HG02840 (cell line): ENCODE measurements around the gene KCNIP1.

Experiments used
- ATAC-seq: cut with Tn5 transposase; IDR thresholded peaks from one replicate; pipeline ENCODE4 v1.9.1; 2021; ENCODE audit warnings: mild to moderate bottlenecking, moderate library complexity, moderate number of reproducible peaks; ENCODE audit not compliant: unreplicated experiment, low FRiP score

The KCNIP1 gene

GRCh38 chr5:170585273-170585948 lies 81.6 kb downstream of the KCNIP1 start:
- no peak for ATAC-seq

- ATAC-seq = no peak
Observed at GRCh38 chr5:170587808-170588207, 84.0 kb downstream of the KCNIP1 start.

GRCh38 chr5:170589643-170590042 lies 85.8 kb downstream of the KCNIP1 start:
- ATAC-seq = no peak

- no peak for ATAC-seq
Observed at GRCh38 chr5:170590566-170590965, 86.7 kb downstream of the KCNIP1 start.

GRCh38 chr5:170591054-170591453 lies 87.2 kb downstream of the KCNIP1 start:
- no peak for ATAC-seq

- ATAC-seq = no peak
Observed at GRCh38 chr5:170596482-170597044, 92.7 kb downstream of the KCNIP1 start.

- no peak for ATAC-seq
Observed at GRCh38 chr5:170597109-170597751, 93.4 kb downstream of the KCNIP1 start.

- no peak for ATAC-seq
Observed at GRCh38 chr5:170597872-170598271, 94.1 kb downstream of the KCNIP1 start.

- ATAC-seq = no peak
Observed at GRCh38 chr5:170599756-170600155, 95.9 kb downstream of the KCNIP1 start.

- no peak for ATAC-seq
Observed at GRCh38 chr5:170601619-170602018, 97.8 kb downstream of the KCNIP1 start.

GRCh38 chr5:170603109-170603508 lies 99.3 kb downstream of the KCNIP1 start:
- ATAC-seq = no peak

GRCh38 chr5:170603578-170604565 lies 100.1 kb downstream of the KCNIP1 start:
- ATAC-seq = no peak

GRCh38 chr5:170606941-170607340 lies 103.1 kb downstream of the KCNIP1 start:
- ATAC-seq = no peak

- ATAC-seq = no peak
Observed at GRCh38 chr5:170611449-170612090, 107.8 kb downstream of the KCNIP1 start.

- no peak for ATAC-seq
Observed at GRCh38 chr5:170612256-170612678, 108.4 kb downstream of the KCNIP1 start.

- no peak for ATAC-seq
Observed at GRCh38 chr5:170614065-170614490, 110.3 kb downstream of the KCNIP1 start.

- no peak for ATAC-seq
Observed at GRCh38 chr5:170614720-170615119, 110.9 kb downstream of the KCNIP1 start.

GRCh38 chr5:170617533-170618490 lies 114.0 kb downstream of the KCNIP1 start:
- ATAC-seq = no peak

- no peak for ATAC-seq
Observed at GRCh38 chr5:170619869-170620268, 116.0 kb downstream of the KCNIP1 start.
